Trophoblast cell (in vitro differentiated cells and primary cell): ENCODE results near the gene DIAPH1.

Experiments used
- DNase-seq, 2 donors: peaks; one replicate each; pipeline ENCODE4 v3.0.0-alpha.2; 2016
- H2AFZ ChIP-seq: 2 replicates; pipeline ENCODE4 v1.6.1; 2013; ENCODE audit warnings: low read length, moderate library complexity, mild to moderate bottlenecking; ENCODE audit not compliant: insufficient read depth, poor library complexity
- H2AK5ac ChIP-seq: 2 replicates; pipeline ENCODE4 v1.6.1; 2013; ENCODE audit warnings: mild to moderate bottlenecking, low read length
- H2BK120ac ChIP-seq: 2 replicates; pipeline ENCODE4 v1.6.1; 2013; ENCODE audit warnings: low read length, mild to moderate bottlenecking, moderate library complexity; ENCODE audit not compliant: insufficient read depth, poor library complexity
- H2BK12ac ChIP-seq: 2 replicates; pipeline ENCODE4 v1.6.1; 2013; ENCODE audit warnings: mild to moderate bottlenecking, low read length, moderate library complexity
- H2BK5ac ChIP-seq: 2 replicates; pipeline ENCODE4 v1.6.1; 2013; ENCODE audit warnings: low read length, low read depth, moderate library complexity, mild to moderate bottlenecking; ENCODE audit not compliant: poor library complexity
- H3K14ac ChIP-seq: 2 replicates; pipeline ENCODE4 v1.6.1; 2013; ENCODE audit warnings: mild to moderate bottlenecking, low read length
- H3K18ac ChIP-seq: 2 replicates; pipeline ENCODE4 v1.6.1; 2013; ENCODE audit warnings: mild to moderate bottlenecking, low read length
- H3K23ac ChIP-seq: 2 replicates; pipeline ENCODE4 v1.6.1; 2013; ENCODE audit warnings: low read length
- H3K27ac ChIP-seq: 2 replicates; pipeline ENCODE4 v1.5.1; 2013; ENCODE audit warnings: low read depth, mild to moderate bottlenecking, inconsistent platforms, low read length, moderate library complexity
- H3K27me3 ChIP-seq: 2 replicates; pipeline ENCODE4 v1.6.1; 2013; ENCODE audit warnings: inconsistent platforms, mild to moderate bottlenecking, low read length, moderate library complexity; ENCODE audit not compliant: insufficient read depth
- H3K36me3 ChIP-seq, 2 experiments: 1 replicate in 1 of 2; 2 replicates in 1 of 2; pipeline ENCODE4 v1.6.1; 2013; ENCODE audit warnings: low read length in 2 of 2, mild to moderate bottlenecking in 2 of 2, moderate library complexity in 1 of 2; ENCODE audit not compliant: insufficient read depth in 2 of 2, control insufficient read depth in 1 of 2
- H3K4ac ChIP-seq: 2 replicates; pipeline ENCODE4 v1.6.1; 2013; ENCODE audit warnings: low read depth, mild to moderate bottlenecking, low read length, moderate library complexity
- H3K4me1 ChIP-seq, 2 experiments: 1 replicate in 1 of 2; 2 replicates in 1 of 2; pipeline ENCODE4 v1.6.1; 2013; ENCODE audit warnings: low read length in 2 of 2, mild to moderate bottlenecking in 2 of 2, moderate library complexity in 1 of 2; ENCODE audit not compliant: insufficient read depth in 2 of 2, control insufficient read depth in 1 of 2
- H3K4me2 ChIP-seq: 2 replicates; pipeline ENCODE4 v1.6.1; 2013; ENCODE audit warnings: inconsistent platforms, mild to moderate bottlenecking, low read length, moderate library complexity
- H3K4me3 ChIP-seq: 2 replicates; pipeline ENCODE4 v1.5.1; 2013; ENCODE audit warnings: mild to moderate bottlenecking, low read depth, low read length, inconsistent platforms
- H3K79me1 ChIP-seq: one replicate; pipeline ENCODE4 v1.6.1; 2013; ENCODE audit warnings: low read length
- H3K79me2 ChIP-seq: 2 replicates; pipeline ENCODE4 v1.6.1; 2013; ENCODE audit warnings: low read length, mild to moderate bottlenecking; ENCODE audit not compliant: control insufficient read depth, insufficient read depth, poor library complexity
- H3K9ac ChIP-seq: 2 replicates; pipeline ENCODE4 v1.6.1; 2013; ENCODE audit warnings: mild to moderate bottlenecking, low read length
- H3K9me3 ChIP-seq: 2 replicates; pipeline ENCODE4 v1.6.1; 2013; ENCODE audit warnings: low read depth, mild to moderate bottlenecking, control low read depth, inconsistent platforms, low read length; ENCODE audit not compliant: insufficient read depth
- H4K12ac ChIP-seq: 2 replicates; pipeline ENCODE4 v1.6.1; 2013; ENCODE audit warnings: low read depth, mild to moderate bottlenecking, low read length, moderate library complexity
- H4K8ac ChIP-seq: 2 replicates; pipeline ENCODE4 v1.6.1; 2013; ENCODE audit warnings: low read depth, mild to moderate bottlenecking, low read length, moderate library complexity
- H4K91ac ChIP-seq: one replicate; pipeline ENCODE4 v1.6.1; 2013; ENCODE audit warnings: low read depth, mild to moderate bottlenecking, low read length, moderate library complexity
- WGBS: extraction: QIAGEN DNeasy Blood & Tissue Kit; methylation state at CpG from one replicate; pipeline ENCODE4 v1.1.7; 2013; ENCODE audit warnings: missing lambda C conversion rate; ENCODE audit not compliant: insufficient read length, insufficient coverage; ENCODE audit errors: extremely low coverage; 5-methylcytosine and 5-hydroxymethylcytosine counted together

DIAPH1 gene

DNA sequence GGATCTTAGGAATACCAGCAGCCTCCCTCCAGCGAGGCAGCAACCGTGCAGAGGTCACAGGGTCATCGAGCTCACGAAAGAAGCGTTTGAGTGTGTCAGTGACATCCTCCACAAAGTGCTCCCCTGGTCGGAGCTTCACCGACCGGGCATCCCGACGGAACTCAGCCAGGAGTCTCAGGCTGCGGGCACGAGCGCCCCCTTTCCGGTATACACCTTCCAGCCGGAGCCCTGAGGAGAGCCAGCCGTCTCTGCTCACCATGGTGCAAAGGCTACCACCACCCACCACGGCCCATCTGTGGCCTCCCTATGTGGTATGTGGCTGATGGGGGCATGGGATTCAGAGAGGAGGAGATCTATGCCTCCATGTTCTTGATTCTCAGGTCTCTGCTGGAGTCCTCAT is 43.2 kb upstream of the DIAPH1 start:
- Histone ChIP-seq H2AK5ac (no peak overlapping the region), H3K4me3 (no peak overlapping the region), H3K18ac (no peak overlapping the region), H3K9me3 (peaks cover 2% of the 10 kb centered on the region), H3K4me1 (no peaks in the 10 kb centered on the region), H3K4me2 (no peak overlapping the region), H2BK5ac (no peak overlapping the region), H3K9ac (peak overlapping the region; percentile 21), H4K8ac (no peak overlapping the region), H3K79me1 (no peaks in the 10 kb centered on the region), H3K79me2 (no peaks in the 10 kb centered on the region), H2BK12ac (no peak overlapping the region), H2AFZ (no peak overlapping the region), H3K27me3 (no peaks in the 10 kb centered on the region), H3K27ac (no peak overlapping the region), H3K36me3 (peaks cover 15 to 24% of the 10 kb centered on the region in 2 experiments), H2BK120ac (no peak overlapping the region), H3K23ac (no peak overlapping the region), H4K12ac (no peak overlapping the region), H3K14ac (no peak overlapping the region), H3K4ac (no peak overlapping the region), H4K91ac (no peak overlapping the region)
- no peak for DNase-seq
- WGBS, result no CpG with 5 or more reads among the region's 17 CpGs

DNA sequence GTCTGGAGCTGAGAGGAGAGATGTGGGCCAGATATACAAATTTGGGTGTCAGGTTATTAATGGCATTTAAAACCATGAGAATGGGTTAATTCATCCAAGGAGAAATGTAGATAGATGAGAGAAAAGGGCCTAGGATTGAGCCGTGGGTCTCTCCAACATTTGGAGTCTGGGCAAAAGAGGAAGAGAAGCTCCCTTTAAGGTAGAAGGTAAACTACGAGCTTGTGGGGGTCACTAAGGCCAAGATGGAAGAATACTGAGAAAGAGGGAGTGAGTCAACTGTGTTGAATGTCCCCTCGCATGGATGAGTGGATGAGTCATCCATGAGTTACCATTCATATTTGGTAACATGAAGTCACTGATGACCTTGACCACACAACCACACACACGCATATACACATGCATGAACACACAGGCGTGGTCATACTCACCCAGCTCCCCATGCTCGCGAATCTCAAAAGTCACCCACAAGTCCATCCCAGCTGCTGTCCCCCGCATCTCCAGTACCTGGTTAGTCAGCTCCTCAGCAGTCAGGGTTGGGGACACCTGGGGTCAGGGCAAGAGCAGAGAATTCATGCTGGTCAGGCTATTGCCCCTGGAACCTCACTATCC is 39.2 kb upstream of the DIAPH1 start:
- Histone ChIP-seq H3K4ac (no peak overlapping the region), H3K23ac (no peak overlapping the region), H2AK5ac (no peak overlapping the region), H2AFZ (no peak overlapping the region), H4K91ac (no peak overlapping the region), H3K27me3 (no peaks in the 10 kb centered on the region), H3K79me1 (no peaks in the 10 kb centered on the region), H2BK120ac (no peak overlapping the region), H3K18ac (no peak overlapping the region), H3K14ac (no peak overlapping the region), H4K12ac (no peak overlapping the region), H2BK5ac (no peak overlapping the region), H3K27ac (no peak overlapping the region), H3K9ac (no peak overlapping the region), H2BK12ac (no peak overlapping the region), H3K9me3 (peaks cover 6% of the 10 kb centered on the region), H3K4me2 (no peak overlapping the region), H4K8ac (no peak overlapping the region), H3K79me2 (no peaks in the 10 kb centered on the region), H3K36me3 (peaks cover 16 to 36% of the 10 kb centered on the region in 2 experiments), H3K4me3 (no peak overlapping the region), H3K4me1 (no peaks in the 10 kb centered on the region)
- DNase-seq, result no peak
- no CpG with 5 or more reads among the region's 8 CpGs for WGBS

DNA sequence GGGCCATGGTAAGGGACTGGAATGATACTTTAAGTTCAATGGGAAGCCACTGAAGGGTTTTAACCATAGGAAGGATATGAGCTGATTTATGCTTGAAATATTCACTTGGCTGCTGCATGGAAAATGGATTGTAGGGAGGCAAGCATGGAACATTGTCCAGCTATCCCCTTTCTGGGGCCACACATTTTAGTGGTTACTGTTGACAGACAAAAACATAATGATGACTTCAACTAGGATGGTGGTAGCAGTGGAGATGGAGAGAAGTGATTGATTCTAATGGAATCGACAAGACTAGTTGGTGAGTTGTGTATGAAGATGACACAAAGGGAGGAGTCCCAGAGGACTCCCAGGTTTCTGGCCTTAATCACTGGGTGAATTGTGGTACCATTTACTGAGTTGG is 38.6 kb upstream of the DIAPH1 start:
- Histone ChIP-seq H2AFZ (no peak overlapping the region), H2AK5ac (no peak overlapping the region), H3K4me2 (no peak overlapping the region), H2BK12ac (no peak overlapping the region), H3K36me3 (peaks cover 15 to 35% of the 10 kb centered on the region in 2 experiments), H3K27ac (no peak overlapping the region), H4K12ac (no peak overlapping the region), H3K4me3 (no peak overlapping the region), H3K4ac (no peak overlapping the region), H3K23ac (no peak overlapping the region), H2BK5ac (no peak overlapping the region), H3K4me1 (no peaks in the 10 kb centered on the region), H3K14ac (no peak overlapping the region), H4K8ac (no peak overlapping the region), H3K9me3 (peaks cover 6% of the 10 kb centered on the region), H3K18ac (no peak overlapping the region), H3K79me2 (no peaks in the 10 kb centered on the region), H3K9ac (no peak overlapping the region), H2BK120ac (no peak overlapping the region), H3K27me3 (no peaks in the 10 kb centered on the region), H3K79me1 (no peaks in the 10 kb centered on the region), H4K91ac (no peak overlapping the region)
- WGBS, result no CpG with 5 or more reads among the region's 1 CpG
- DNase-seq, result no peak

DNA sequence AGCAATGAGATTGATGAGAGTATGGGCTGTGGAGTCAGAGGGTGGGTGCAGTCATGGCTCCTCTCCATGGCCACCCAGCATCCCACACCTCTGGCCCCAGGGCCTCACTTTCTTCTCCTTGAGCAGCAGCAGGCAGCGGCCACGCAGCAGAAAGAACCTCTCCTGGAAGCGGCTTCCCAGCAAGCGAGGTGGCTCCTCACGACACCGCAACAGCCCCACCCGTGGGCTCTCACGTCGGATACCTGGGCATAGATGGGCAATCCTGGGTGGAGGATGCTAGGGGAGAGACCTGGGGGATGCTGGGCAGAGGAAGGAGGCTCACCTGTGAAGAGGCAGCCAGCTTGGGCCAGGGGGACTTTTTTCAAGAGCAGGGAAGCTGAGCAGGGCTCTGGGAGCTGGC is 37.6 kb upstream of the DIAPH1 start:
- Histone ChIP-seq H4K12ac (no peak overlapping the region), H3K9ac (no peak overlapping the region), H2AFZ (no peak overlapping the region), H3K79me1 (no peaks in the 10 kb centered on the region), H4K8ac (no peak overlapping the region), H3K79me2 (no peaks in the 10 kb centered on the region), H3K36me3 (peaks cover 11 to 34% of the 10 kb centered on the region in 2 experiments), H3K27ac (no peak overlapping the region), H2BK5ac (no peak overlapping the region), H3K4me1 (peaks cover 3 to 5% of the 10 kb centered on the region in 2 experiments), H3K18ac (no peak overlapping the region), H3K23ac (no peak overlapping the region), H3K4ac (no peak overlapping the region), H3K27me3 (no peaks in the 10 kb centered on the region), H2BK120ac (no peak overlapping the region), H3K4me3 (no peak overlapping the region), H2AK5ac (no peak overlapping the region), H3K4me2 (no peak overlapping the region), H3K9me3 (peaks cover 6% of the 10 kb centered on the region), H4K91ac (no peak overlapping the region), H3K14ac (no peak overlapping the region), H2BK12ac (no peak overlapping the region)
- no peak for DNase-seq
- no CpG with 5 or more reads among the region's 9 CpGs for WGBS
